Anterior cingulate cortex (tissue), 58 donors: Measurements from ENCODE around the gene OSBPL3.

ENCODE experiments used
- DNase-seq, 58 donors: peaks; one replicate each; lab custom pipeline; 2025; lab: John Stamatoyannopoulos, UW

Gene OSBPL3

DNA sequence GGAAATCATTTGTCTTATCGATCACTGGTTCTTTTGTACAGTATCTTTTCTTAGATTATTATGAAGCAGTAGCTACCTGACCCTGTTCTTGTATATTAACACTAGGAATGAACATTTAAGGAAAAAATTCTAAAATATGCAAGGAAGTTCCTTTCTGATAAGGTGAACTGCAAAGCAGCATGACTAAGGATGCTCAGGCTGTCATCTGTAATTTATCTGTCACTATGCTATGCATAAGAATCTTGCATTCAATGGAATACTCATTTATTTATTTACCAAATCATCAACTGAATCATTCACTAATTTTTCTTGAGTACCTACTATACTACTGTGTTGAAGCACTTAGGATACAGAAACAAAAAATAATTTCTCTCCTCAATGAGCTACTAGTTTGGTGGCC, 228.5 kb downstream of the OSBPL3 start:
- DNase-seq, result no peak

DNA sequence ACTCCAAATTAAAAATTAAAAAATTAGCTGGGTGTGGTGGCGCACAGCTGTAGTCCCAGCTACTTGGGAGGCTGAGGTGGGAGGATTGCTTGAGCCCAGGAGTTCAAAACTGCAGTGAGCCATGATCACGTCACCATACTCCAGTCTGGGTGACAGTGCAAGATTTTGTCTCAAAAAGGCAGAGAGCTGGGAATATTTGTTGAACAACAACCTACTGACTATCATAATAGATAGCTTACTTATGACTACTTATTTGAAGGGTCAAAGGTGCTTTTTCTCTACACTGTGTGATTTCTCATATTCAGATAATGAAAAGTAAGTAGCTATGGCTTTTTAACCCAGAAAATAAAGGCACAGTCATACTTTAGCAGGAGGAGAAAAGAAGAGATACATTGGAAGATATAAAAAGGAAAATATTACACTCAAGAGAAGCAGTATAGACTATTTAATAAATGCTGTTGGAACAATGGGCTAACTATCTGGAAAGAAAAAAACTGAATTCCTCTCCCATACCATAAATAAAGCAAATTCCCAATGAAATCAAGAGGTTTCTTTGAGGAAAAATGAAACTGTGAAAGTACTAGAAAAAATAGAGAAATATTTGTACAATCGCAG, 229.4 kb downstream of the OSBPL3 start:
- DNase-seq, result no peak

DNA sequence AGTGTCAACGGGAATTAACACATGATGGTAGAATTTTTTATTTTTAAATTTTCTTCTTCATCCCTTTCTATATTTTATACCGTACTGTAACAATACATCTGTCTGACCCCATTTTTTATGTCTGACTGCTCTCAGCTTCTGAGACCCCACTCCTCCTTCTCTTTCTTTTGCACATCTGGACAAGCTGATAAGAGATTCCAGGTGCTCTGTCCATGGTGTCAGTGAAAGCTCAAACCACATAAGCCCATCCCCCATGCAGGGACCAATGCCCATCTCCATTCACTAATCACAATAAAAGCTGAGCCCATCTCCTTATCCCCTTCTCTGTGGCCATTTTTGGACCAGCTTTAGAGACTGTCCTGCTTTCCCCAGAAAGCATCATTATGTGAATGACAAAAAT, 231.5 kb downstream of the OSBPL3 start:
- DNase-seq, result no peak
